K562 (cell line): ENCODE data around the gene NDUFB8. TPM values are rescaled to one million over a fixed set of nuclear protein-coding genes. Genes with fewer than 3 reads are reported as not detected.

Experiments
- ARID3A ChIP-seq: IDR thresholded peaks from 2 replicates; pipeline ENCODE4 v1.6.1; 2012; ENCODE audit warnings: low read depth, low read length, improper control_type of control experiment, borderline replicate concordance
- ATF7 ChIP-seq: fragments of 450-650 bp; IDR thresholded peaks from 2 replicates; pipeline ENCODE4 v1.7.1; 2014; ENCODE audit warnings: mild to moderate bottlenecking, moderate library complexity
- CHD4 ChIP-seq: fragments of 200-600 bp; sonication (generic); IDR thresholded peaks from 3 replicates; pipeline ENCODE4 v1.6.1; 2012; ENCODE audit warnings: low read depth, mild to moderate bottlenecking, mixed read lengths, low read length, inconsistent platforms; ENCODE audit not compliant: insufficient read depth, insufficient replicate concordance, poor library complexity, severe bottlenecking
- CLOCK ChIP-seq: fragments of 250-450 bp; sonication (Bioruptor Pico); IDR thresholded peaks from 2 replicates; pipeline ENCODE4 v1.4.0; 2020; ENCODE audit warnings: mild to moderate bottlenecking, moderate library complexity, borderline replicate concordance
- HINFP ChIP-seq: fragments of 450-650 bp; conservative IDR thresholded peaks from 2 replicates; pipeline ENCODE4 v1.6.1; 2016; ENCODE audit warnings: missing genetic modification characterization, low read depth, mild to moderate bottlenecking, control low read depth, missing compliant biosample characterization
- HNRNPLL ChIP-seq: fragments of 200-400 bp; formaldehyde crosslinking; IDR thresholded peaks from 2 replicates; pipeline ENCODE4 v1.6.1; 2017; ENCODE audit warnings: low read length, low read depth, mild to moderate bottlenecking; ENCODE audit not compliant: poor library complexity, severe bottlenecking
- MAX ChIP-seq: sonication (generic); formaldehyde crosslinking; IDR thresholded peaks from 2 replicates; pipeline ENCODE4 v1.9.0; 2022; ENCODE audit warnings: mild to moderate bottlenecking, missing genetic modification reagents
- NR2C1 ChIP-seq, 2 experiments: fragments of 450-650 bp; IDR thresholded peaks; 2 replicates each; pipeline ENCODE4 v1.6.1; 2017; ENCODE audit warnings: mild to moderate bottlenecking in 2 of 2, antibody characterized with exemption in 1 of 2, inconsistent platforms in 1 of 2, missing compliant biosample characterization in 1 of 2, missing genetic modification characterization in 1 of 2
- REST ChIP-seq, 2 experiments: fragments of 450-650 bp; formaldehyde crosslinking in 1 of 2; IDR thresholded peaks; 2 replicates each; pipeline versions ENCODE4 v1.4.0 to v1.6.1; 2014 to 2020; ENCODE audit warnings: mild to moderate bottlenecking in 2 of 2, borderline replicate concordance in 1 of 2, low read depth in 1 of 2
- polyA plus RNA-seq, 8 experiments: library from polyadenylated mRNA; depleted of rRNA in 4 of 8; stranded (reverse) in 5 of 8; unstranded in 3 of 8; fragments of >200 nt; fragmentation: Nextera tagmentation in 2 of 8; fragmentation: Illumina TruSeq in 1 of 8; extraction: Ambion mirVana in 2 of 8; extraction: Trizol in 1 of 8; gene quantifications; 2 replicates each; pipeline versions ENCODE4 v1.2.1 to v1.2.3, GENCODE V29; 2011 to 2014; ENCODE audit warnings: inconsistent platforms in 1 of 8, missing spikeins in 1 of 8
- total RNA-seq, 7 experiments: library from RNA; depleted of rRNA in 6 of 7; stranded (reverse); fragments of >200 nt in 6 of 7; fragmentation: Illumina TruSeq in 2 of 7; extraction: Trizol in 2 of 7; gene quantifications; 2 replicates each; pipeline versions ENCODE4 v1.2.1 to v1.2.3, GENCODE V29; 2011 to 2021; ENCODE audit warnings: low replicate concordance in 1 of 7

The NDUFB8 gene
- total and polyA plus RNA-seq, 9 of the 15 experiments (the other 6 are each of a cell fraction or from before 2014, with no cell fraction given), result 131 to 360 (median 199) TPM

- TF ChIP-seq REST (IDR thresholded peaks at IDR 0.05; ENCODE audit: borderline replicate concordance) (peak; percentile 51; the same call in 1 of the 2 replicates), REST (CRISPR knock-in tag; IDR thresholded peaks at IDR 0.05; ENCODE audit: low read depth) (no peak), CLOCK (CRISPR knock-in tag) (no peak), CHD4 (no peak), ARID3A (no peak), ATF7 (no peak), MAX (no peak), HNRNPLL (no peak), HINFP (tag) (no peak), NR2C1 (IDR thresholded peaks at IDR 0.05) (no peak), NR2C1 (tag; IDR thresholded peaks at IDR 0.05) (no peak)
These were observed 20.9 kb downstream of the NDUFB8 start (continued) for GRCh38 chr10:100508691-100509150.
